AG04450 (cell line): ENCODE data around the gene FAM168A. TPM values are rescaled to one million over a fixed set of nuclear protein-coding genes. Genes with fewer than 3 reads are reported as not detected.
A peak's percentile ranks its signal among the peaks of the same experiment; 100 is the strongest.

ENCODE experiments used
- CTCF ChIA-PET: fragments of 300-600, 350-600 bp; formaldehyde crosslinking; extraction: SDS; loops from one replicate; lab custom pipeline; 2022; ENCODE audit warnings: antibody characterized with exemption, inconsistent platforms; lab: Charles Lee
- POLR2A ChIA-PET: fragments of 350-600 bp; formaldehyde crosslinking; extraction: SDS; loops from one replicate; lab custom pipeline; 2021; ENCODE audit warnings: antibody characterized with exemption, inconsistent platforms; lab: Yijun Ruan, JAX
- DNase-seq: peaks from one replicate; pipeline ENCODE4 v3.0.0-alpha.2; 2011; ENCODE audit warnings: low read depth, low spot score
- H3K27ac ChIP-seq: one replicate; pipeline ENCODE4 v1.5.1; 2012; ENCODE audit warnings: low read depth, low read length, control low read depth
- H3K27me3 ChIP-seq: one replicate; pipeline ENCODE4 v1.6.0; 2012; ENCODE audit warnings: low read length; ENCODE audit not compliant: control insufficient read depth, insufficient read depth
- H3K4me3 ChIP-seq: 2 replicates; pipeline ENCODE4 v1.5.1; 2011; ENCODE audit warnings: mild to moderate bottlenecking, low read depth, low read length, control low read depth
- H3K9me3 ChIP-seq: 2 replicates; pipeline ENCODE4 v1.5.1; 2012; ENCODE audit warnings: low read length; ENCODE audit not compliant: control insufficient read depth, insufficient read depth
- polyA plus RNA-seq: library from polyadenylated mRNA; depleted of rRNA; stranded (reverse); fragments of >200 nt; gene quantifications from 2 replicates; pipeline ENCODE4 v1.2.3, GENCODE V29; 2011
- TF ChIP-seq, protein P1 (sequence below): IDR thresholded peaks from 2 replicates; pipeline ENCODE4 v1.5.1; 2011; ENCODE audit warnings: low read depth, low read length, control low read depth, inconsistent platforms

The FAM168A gene
- polyA plus RNA-seq, 1 experiment = 21.3 TPM

DNA sequence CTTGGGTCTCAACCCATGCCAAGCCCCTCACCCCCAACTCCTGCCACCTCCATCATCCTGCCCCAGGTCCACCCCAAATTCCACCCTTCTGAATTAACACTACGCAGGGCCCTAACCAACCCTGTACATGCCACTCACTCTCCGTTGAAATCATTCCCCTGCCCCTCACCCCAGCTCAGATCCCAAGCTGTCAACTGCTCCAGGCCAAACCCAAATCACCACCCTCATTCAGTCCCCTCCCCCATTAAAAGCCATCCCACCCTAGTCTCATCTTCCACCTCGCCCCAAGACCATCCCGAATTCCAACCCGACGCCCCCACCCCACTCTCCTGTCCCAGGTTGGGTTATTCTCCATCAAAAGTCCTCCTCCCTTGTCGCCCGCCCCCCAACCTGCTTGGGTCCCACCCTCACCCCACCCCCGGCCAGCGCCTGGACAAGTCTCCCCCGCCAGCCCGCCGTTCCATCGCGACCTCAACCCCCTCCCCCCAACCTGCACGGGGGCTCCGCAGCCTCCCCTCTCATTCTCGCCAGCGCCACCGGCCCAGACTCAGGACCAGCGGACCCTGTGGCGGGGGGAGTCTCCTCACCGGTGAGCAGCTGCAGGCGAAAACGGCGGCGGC is 466 bp downstream of the FAM168A start:
- no peak overlapping the region for H3K27ac ChIP-seq
- DNase-seq = no peak
- peak overlapping the region; percentile 80 for H3K4me3 ChIP-seq
- no peaks in the 10 kb centered on the region for H3K9me3 ChIP-seq
- no peaks in the 10 kb centered on the region for H3K27me3 ChIP-seq
- ChIA-PET POLR2A (interaction anchor here (0.7 to 0.9 kb wide), 2 partner anchors 47 to 65 kb away, joined by 3 to 9 read pairs; no protein-coding TSS in a partner anchor), CTCF (interaction anchor here (0.6 to 2.0 kb wide), 3 partner anchors 119 to 262 kb away, joined by 3 to 5 read pairs (median 3); no protein-coding TSS in a partner anchor)
- TF ChIP-seq, protein P1, sequence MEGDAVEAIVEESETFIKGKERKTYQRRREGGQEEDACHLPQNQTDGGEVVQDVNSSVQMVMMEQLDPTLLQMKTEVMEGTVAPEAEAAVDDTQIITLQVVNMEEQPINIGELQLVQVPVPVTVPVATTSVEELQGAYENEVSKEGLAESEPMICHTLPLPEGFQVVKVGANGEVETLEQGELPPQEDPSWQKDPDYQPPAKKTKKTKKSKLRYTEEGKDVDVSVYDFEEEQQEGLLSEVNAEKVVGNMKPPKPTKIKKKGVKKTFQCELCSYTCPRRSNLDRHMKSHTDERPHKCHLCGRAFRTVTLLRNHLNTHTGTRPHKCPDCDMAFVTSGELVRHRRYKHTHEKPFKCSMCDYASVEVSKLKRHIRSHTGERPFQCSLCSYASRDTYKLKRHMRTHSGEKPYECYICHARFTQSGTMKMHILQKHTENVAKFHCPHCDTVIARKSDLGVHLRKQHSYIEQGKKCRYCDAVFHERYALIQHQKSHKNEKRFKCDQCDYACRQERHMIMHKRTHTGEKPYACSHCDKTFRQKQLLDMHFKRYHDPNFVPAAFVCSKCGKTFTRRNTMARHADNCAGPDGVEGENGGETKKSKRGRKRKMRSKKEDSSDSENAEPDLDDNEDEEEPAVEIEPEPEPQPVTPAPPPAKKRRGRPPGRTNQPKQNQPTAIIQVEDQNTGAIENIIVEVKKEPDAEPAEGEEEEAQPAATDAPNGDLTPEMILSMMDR = no peak

- DNase-seq = no peak
- Histone ChIP-seq H3K27me3 (no peaks in the 10 kb centered on the region), H3K9me3 (no peaks in the 10 kb centered on the region), H3K4me3 (peak overlapping the region; percentile 80), H3K27ac (no peak overlapping the region)
- TF ChIP-seq, protein P1 = no peak
- CTCF ChIA-PET = interaction anchor here (0.6 to 2.0 kb wide), 2 partner anchors 118 to 261 kb away, joined by 3 to 5 read pairs; no protein-coding TSS in a partner anchor
- POLR2A ChIA-PET = no interaction called here
Observed at GRCh38 chr11:73596547-73596946, 1.4 kb downstream of the FAM168A start.

DNA sequence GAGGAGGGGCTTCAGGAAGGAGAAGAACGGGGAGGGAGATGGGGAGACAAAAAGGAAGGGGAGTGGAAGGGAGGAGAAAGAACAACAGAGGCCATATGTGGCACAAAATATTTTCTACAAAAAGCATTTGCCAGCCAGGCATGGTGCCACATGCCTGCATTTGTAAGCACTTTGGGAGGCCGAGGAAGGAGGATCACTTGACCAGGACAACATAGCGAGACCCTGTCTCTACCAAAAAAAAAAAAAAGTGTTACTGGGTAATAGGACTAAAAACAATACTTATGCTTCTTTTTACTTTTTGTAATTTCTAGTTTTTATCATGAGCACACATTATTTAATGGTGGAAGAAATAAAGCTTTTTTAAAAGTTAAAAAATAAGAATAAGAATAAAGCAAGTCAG is 5.3 kb downstream of the FAM168A start:
- H3K27me3 ChIP-seq = no peaks in the 10 kb centered on the region
- POLR2A ChIA-PET = no interaction called here
- TF ChIP-seq, protein P1 = no peak
- CTCF ChIA-PET = interaction anchor here (0.7 to 1.7 kb wide), 2 partner anchors 33 to 220 kb away, joined by 5 to 7 read pairs; no protein-coding TSS in a partner anchor
- no peaks in the 10 kb centered on the region for H3K9me3 ChIP-seq
- H3K4me3 ChIP-seq = no peak overlapping the region
- DNase-seq = no peak
- H3K27ac ChIP-seq = no peak overlapping the region

DNA sequence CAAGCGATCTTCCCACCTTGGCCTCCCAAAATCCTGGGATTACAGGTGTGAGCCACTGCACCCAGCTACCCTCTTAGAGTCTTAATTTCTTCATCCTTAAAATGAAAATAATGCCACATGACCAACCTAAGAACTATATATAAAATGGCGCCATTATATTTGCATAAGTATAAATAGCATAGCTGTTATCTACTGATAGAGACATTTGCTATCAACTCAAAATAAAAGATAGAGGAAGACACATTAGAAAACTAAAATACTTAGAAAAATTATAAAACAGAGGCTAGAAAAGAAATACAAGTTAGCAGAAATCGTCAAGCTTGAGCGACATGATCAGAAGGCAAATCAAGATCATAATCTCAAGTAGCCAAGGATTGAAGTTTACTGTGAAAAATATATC is 6.2 kb downstream of the FAM168A start:
- ChIA-PET POLR2A (no interaction called here), CTCF (interaction anchor here (0.5 to 1.3 kb wide), 6 partner anchors 10 to 241 kb away, joined by 3 to 5 read pairs (median 4); no protein-coding TSS in a partner anchor)
- TF ChIP-seq, protein P1 = no peak
- DNase-seq = no peak
- Histone ChIP-seq H3K27ac (no peak overlapping the region), H3K9me3 (no peaks in the 10 kb centered on the region), H3K27me3 (no peaks in the 10 kb centered on the region), H3K4me3 (no peak overlapping the region)

DNA sequence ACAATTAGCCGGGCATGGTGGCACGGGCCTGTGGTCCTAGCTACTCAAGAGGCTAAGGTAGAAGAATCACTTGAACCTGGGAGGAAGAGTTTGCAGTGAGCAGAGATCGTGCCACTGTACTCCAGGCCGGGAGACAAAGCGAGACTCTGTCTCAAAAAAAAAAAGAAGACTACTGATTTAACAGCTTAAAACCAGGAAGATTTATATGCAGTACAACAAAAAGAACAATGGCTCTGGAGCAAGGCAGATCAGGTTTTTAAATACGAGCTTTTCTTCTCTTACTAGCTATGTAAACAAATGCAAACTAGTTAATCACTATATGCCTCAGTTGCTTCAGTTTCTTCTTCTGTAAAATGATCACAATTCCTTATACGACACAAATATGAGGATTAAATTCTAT is 6.9 kb downstream of the FAM168A start:
- no peak overlapping the region for H3K27ac ChIP-seq
- no peaks in the 10 kb centered on the region for H3K27me3 ChIP-seq
- H3K4me3 ChIP-seq = no peak overlapping the region
- TF ChIP-seq, protein P1 = no peak
- DNase-seq = no peak
- POLR2A ChIA-PET = no interaction called here
- CTCF ChIA-PET = interaction anchor here (0.5 to 1.3 kb wide), 4 partner anchors 10 to 240 kb away, joined by 3 to 5 read pairs (median 4); no protein-coding TSS in a partner anchor
- no peaks in the 10 kb centered on the region for H3K9me3 ChIP-seq
